ENCODE results near the gene PDK2. TPM values are rescaled to one million over a fixed set of nuclear protein-coding genes. Genes with fewer than 3 reads are reported as not detected.

The PDK2 gene
- total RNA-seq, 1 experiment from 2014 or later: 20.4 TPM

GRCh38 chr17:50132104-50132794 is 37.1 kb downstream of the PDK2 start:
- Histone ChIP-seq H3K4me1 (ENCODE audit: insufficient read depth, low read length, poor library complexity, severe bottlenecking) (peaks cover 31% of the 10 kb centered on the region), H3K36me3 (ENCODE audit: insufficient read depth, low read length, poor library complexity, severe bottlenecking) (peaks cover 23% of the 10 kb centered on the region), H3K27ac (ENCODE audit: low read depth, low read length, poor library complexity, severe bottlenecking) (no peak overlapping the region), H3K27me3 (replicated peaks; ENCODE audit: insufficient read depth, low read depth, low read length, poor library complexity) (no peaks in the 10 kb centered on the region), H3K4me3 (ENCODE audit: low read depth, low read length, poor library complexity, severe bottlenecking) (no peak overlapping the region), H3K9me3 (ENCODE audit: low read depth, low read length, poor library complexity, severe bottlenecking) (no peaks in the 10 kb centered on the region)
- TF ChIP-seq CTCF (conservative IDR thresholded peaks at IDR 0.05; ENCODE audit: low read depth, low read length) (no peak), EZH2 (IDR thresholded peaks at IDR 0.05; ENCODE audit: borderline replicate concordance, low read depth, low read length, poor library complexity, severe bottlenecking) (no peak)
- DNase-seq (ENCODE audit: low spot score): no peak
- BruUV-seq (replicated peaks): no TSS peak
- CTCF ChIA-PET: no interaction called here
- intact Hi-C loops (cut with micrococcal nuclease; ENCODE audit: unreplicated experiment): no loop called here
- POLR2A ChIA-PET (ENCODE audit: low non-redundant PET): interaction anchor here (0.6 kb wide), 1 partner anchor 24 kb away, joined by 5 read pairs; no protein-coding TSS in a partner anchor

- ChIA-PET CTCF (interaction anchor here (0.6 kb wide), 1 partner anchor 46 kb away, joined by 6 read pairs; no protein-coding TSS in a partner anchor), POLR2A (ENCODE audit: low non-redundant PET) (no interaction called here)
- Histone ChIP-seq H3K27me3 (replicated peaks; ENCODE audit: insufficient read depth, low read depth, low read length, poor library complexity) (no peaks in the 10 kb centered on the region), H3K27ac (ENCODE audit: low read depth, low read length, poor library complexity, severe bottlenecking) (peak overlapping the region; percentile 25), H3K36me3 (ENCODE audit: insufficient read depth, low read length, poor library complexity, severe bottlenecking) (peaks cover 32% of the 10 kb centered on the region), H3K4me1 (ENCODE audit: insufficient read depth, low read length, poor library complexity, severe bottlenecking) (peaks cover 21% of the 10 kb centered on the region), H3K9me3 (ENCODE audit: low read depth, low read length, poor library complexity, severe bottlenecking) (no peaks in the 10 kb centered on the region), H3K4me3 (ENCODE audit: low read depth, low read length, poor library complexity, severe bottlenecking) (no peak overlapping the region)
- no peak for DNase-seq (ENCODE audit: low spot score)
- no TSS peak for BruUV-seq (replicated peaks)
- intact Hi-C loops (cut with micrococcal nuclease; ENCODE audit: unreplicated experiment): no loop called here
- no peak for TF ChIP-seq EZH2 (IDR thresholded peaks at IDR 0.05; ENCODE audit: borderline replicate concordance, low read depth, low read length, poor library complexity, severe bottlenecking)
- no peak for TF ChIP-seq CTCF (conservative IDR thresholded peaks at IDR 0.05; ENCODE audit: low read depth, low read length)
Measured at GRCh38 chr17:50133028-50133768, 38.0 kb downstream of the PDK2 start.

GRCh38 chr17:50133769-50134099 is 38.6 kb downstream of the PDK2 start:
- Histone ChIP-seq H3K27ac (ENCODE audit: low read depth, low read length, poor library complexity, severe bottlenecking) (no peak overlapping the region), H3K27me3 (replicated peaks; ENCODE audit: insufficient read depth, low read depth, low read length, poor library complexity) (no peaks in the 10 kb centered on the region), H3K4me1 (ENCODE audit: insufficient read depth, low read length, poor library complexity, severe bottlenecking) (peaks cover 16% of the 10 kb centered on the region), H3K9me3 (ENCODE audit: low read depth, low read length, poor library complexity, severe bottlenecking) (no peaks in the 10 kb centered on the region), H3K36me3 (ENCODE audit: insufficient read depth, low read length, poor library complexity, severe bottlenecking) (peaks cover 38% of the 10 kb centered on the region), H3K4me3 (ENCODE audit: low read depth, low read length, poor library complexity, severe bottlenecking) (no peak overlapping the region)
- intact Hi-C loops (cut with micrococcal nuclease; ENCODE audit: unreplicated experiment): no loop called here
- no peak for DNase-seq (ENCODE audit: low spot score)
- POLR2A ChIA-PET (ENCODE audit: low non-redundant PET): no interaction called here
- no TSS peak for BruUV-seq (replicated peaks)
- CTCF ChIA-PET: no interaction called here
- no peak for TF ChIP-seq CTCF (conservative IDR thresholded peaks at IDR 0.05; ENCODE audit: low read depth, low read length)
- TF ChIP-seq EZH2 (IDR thresholded peaks at IDR 0.05; ENCODE audit: borderline replicate concordance, low read depth, low read length, poor library complexity, severe bottlenecking): no peak

Measured in A673 (cell line).